Measurements from ENCODE around the gene SLC22A3. TPM values are rescaled to one million over a fixed set of nuclear protein-coding genes. Genes with fewer than 3 reads are reported as not detected.

SLC22A3 gene
- total and polyA plus RNA-seq, 2 experiments from 2014 or later, result 34.9 to 40.3 TPM

DNA sequence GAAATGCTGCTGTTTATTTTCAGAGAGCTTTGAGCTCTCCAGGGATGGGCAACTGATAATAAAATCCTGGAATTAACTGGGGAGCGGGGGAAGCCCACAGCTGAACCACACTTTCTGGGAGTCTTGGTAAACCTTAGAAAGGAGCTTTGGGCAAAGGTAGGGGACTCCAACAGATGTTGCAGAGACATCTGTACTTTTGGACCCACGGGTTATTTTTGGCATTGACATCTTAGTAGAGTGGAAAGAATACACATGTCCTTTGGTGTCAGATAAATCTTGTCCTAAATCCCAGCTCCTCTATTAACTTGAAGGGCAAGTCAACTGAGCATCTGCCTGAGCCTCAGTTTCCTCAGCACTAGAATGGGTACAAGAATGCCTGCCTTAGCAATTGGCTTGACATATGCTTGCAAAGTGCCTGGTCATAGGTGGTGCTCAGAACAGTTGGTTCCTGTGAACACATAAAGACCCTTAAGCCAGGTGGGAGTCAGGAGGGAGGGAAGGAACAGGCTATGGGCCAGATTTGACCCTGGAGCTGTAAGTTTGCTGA, 5.8 kb downstream of the SLC22A3 start:
- Histone ChIP-seq H3K36me3 (replicated peaks; ENCODE audit: insufficient read depth, low read depth) (no peaks in the 10 kb centered on the region), H3K9me2 (replicated peaks; ENCODE audit: insufficient read depth) (no peaks in the 10 kb centered on the region), H3K4me3 (no peak overlapping the region), H4K20me1 (ENCODE audit: insufficient read depth, poor library complexity, severe bottlenecking) (no peaks in the 10 kb centered on the region), H3K79me2 (peaks cover 64% of the 10 kb centered on the region), H3K4me1 (ENCODE audit: insufficient read depth) (peaks cover 5% of the 10 kb centered on the region), H2AFZ (no peak overlapping the region), H3K27ac (no peak overlapping the region), H3K27me3 (peaks cover 16% of the 10 kb centered on the region), H3K4me2 (no peak overlapping the region), H3K9me3 (ENCODE audit: low read depth) (no peaks in the 10 kb centered on the region)
- TF ChIP-seq EZH2phosphoT487 (IDR thresholded peaks at IDR 0.05; ENCODE audit: low read depth, severe bottlenecking, unreplicated experiment) (no peak), EZH2 (IDR thresholded peaks at IDR 0.05; ENCODE audit: borderline replicate concordance) (no peak)
- TF ChIP-seq, protein P1, sequence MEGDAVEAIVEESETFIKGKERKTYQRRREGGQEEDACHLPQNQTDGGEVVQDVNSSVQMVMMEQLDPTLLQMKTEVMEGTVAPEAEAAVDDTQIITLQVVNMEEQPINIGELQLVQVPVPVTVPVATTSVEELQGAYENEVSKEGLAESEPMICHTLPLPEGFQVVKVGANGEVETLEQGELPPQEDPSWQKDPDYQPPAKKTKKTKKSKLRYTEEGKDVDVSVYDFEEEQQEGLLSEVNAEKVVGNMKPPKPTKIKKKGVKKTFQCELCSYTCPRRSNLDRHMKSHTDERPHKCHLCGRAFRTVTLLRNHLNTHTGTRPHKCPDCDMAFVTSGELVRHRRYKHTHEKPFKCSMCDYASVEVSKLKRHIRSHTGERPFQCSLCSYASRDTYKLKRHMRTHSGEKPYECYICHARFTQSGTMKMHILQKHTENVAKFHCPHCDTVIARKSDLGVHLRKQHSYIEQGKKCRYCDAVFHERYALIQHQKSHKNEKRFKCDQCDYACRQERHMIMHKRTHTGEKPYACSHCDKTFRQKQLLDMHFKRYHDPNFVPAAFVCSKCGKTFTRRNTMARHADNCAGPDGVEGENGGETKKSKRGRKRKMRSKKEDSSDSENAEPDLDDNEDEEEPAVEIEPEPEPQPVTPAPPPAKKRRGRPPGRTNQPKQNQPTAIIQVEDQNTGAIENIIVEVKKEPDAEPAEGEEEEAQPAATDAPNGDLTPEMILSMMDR (IDR thresholded peaks at IDR 0.05; ENCODE audit: poor library complexity), result no peak
- 79% methylated on average over 2 of the region's 2 CpGs for WGBS (ENCODE audit: low lambda C conversion rate, missing lambda C conversion rate)
- DNase-seq (ENCODE audit: low spot score), result no peak

DNA sequence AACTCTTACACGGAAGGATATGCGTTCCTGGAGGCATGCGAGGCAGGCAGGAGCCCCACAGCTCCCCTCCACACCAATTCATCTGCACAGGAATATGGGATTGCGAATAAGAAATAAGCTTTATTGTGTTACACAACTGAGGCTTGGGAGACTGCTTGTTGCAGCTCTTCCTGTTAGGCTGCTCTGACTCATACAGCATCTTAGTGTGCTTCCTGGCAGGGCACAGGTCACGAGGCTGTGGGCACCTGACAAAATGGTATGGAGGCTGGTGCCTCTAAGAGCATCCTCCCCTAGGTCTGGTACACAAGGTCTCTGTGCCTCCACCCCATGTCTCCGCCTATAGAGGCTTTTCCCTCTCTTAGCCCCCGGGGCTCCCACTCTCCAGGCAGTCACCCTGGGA, 6.8 kb downstream of the SLC22A3 start:
- Histone ChIP-seq H3K9me3 (ENCODE audit: low read depth) (no peaks in the 10 kb centered on the region), H3K27ac (no peak overlapping the region), H3K9me2 (replicated peaks; ENCODE audit: insufficient read depth) (no peaks in the 10 kb centered on the region), H3K36me3 (replicated peaks; ENCODE audit: insufficient read depth, low read depth) (no peaks in the 10 kb centered on the region), H3K4me3 (no peak overlapping the region), H2AFZ (no peak overlapping the region), H3K4me2 (no peak overlapping the region), H3K27me3 (peaks cover 6% of the 10 kb centered on the region), H3K4me1 (ENCODE audit: insufficient read depth) (no peaks in the 10 kb centered on the region), H4K20me1 (ENCODE audit: insufficient read depth, poor library complexity, severe bottlenecking) (no peaks in the 10 kb centered on the region), H3K79me2 (peaks cover 65% of the 10 kb centered on the region)
- TF ChIP-seq EZH2 (IDR thresholded peaks at IDR 0.05; ENCODE audit: borderline replicate concordance) (no peak), EZH2phosphoT487 (IDR thresholded peaks at IDR 0.05; ENCODE audit: low read depth, severe bottlenecking, unreplicated experiment) (no peak)
- TF ChIP-seq, protein P1 (IDR thresholded peaks at IDR 0.05; ENCODE audit: poor library complexity), result no peak
- peak; percentile 20 for DNase-seq (ENCODE audit: low spot score)
- 85% methylated on average over 7 of the region's 7 CpGs for WGBS (ENCODE audit: low lambda C conversion rate, missing lambda C conversion rate)

DNA sequence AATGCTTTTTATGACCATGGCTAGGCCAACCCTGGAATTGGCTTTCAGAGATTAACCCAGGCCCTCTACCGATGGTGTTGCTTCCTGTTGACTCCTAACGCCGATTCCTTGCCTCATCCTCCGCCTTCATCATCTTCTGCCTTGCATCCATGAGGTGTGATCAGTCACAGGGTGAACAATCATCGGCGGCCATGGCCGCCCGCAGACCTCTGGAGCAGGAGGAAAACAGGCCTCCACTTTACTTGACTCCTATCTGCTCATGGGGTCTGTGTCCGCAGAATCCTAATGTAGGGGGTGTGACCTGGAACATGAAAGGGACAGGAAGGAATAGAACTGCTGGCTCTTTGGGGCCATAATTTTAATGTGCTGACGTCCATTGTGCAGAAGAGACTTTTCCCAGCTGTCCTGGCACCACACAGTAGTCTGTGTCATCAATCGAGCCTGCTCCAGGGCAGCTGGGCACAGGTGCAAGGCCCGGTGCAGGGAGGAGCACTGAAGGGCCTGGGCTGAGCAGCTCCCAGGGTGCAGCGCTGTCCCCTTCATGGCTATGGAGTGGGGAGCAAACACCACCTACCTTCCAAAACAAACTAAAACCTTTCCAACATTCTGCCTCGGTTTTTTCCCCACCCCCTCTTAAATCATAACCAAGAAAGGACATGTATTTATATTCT, 8.0 kb downstream of the SLC22A3 start:
- H4K20me1 ChIP-seq (ENCODE audit: insufficient read depth, poor library complexity, severe bottlenecking), result no peaks in the 10 kb centered on the region
- no peak for TF ChIP-seq EZH2phosphoT487 (IDR thresholded peaks at IDR 0.05; ENCODE audit: low read depth, severe bottlenecking, unreplicated experiment)
- TF ChIP-seq, protein P1 (IDR thresholded peaks at IDR 0.05; ENCODE audit: poor library complexity), result no peak
- TF ChIP-seq EZH2 (IDR thresholded peaks at IDR 0.05; ENCODE audit: borderline replicate concordance), result no peak
- H3K27me3 ChIP-seq, result no peaks in the 10 kb centered on the region
- no peaks in the 10 kb centered on the region for H3K4me1 ChIP-seq (ENCODE audit: insufficient read depth)
- H3K9me2 ChIP-seq (replicated peaks; ENCODE audit: insufficient read depth), result no peaks in the 10 kb centered on the region
- H3K36me3 ChIP-seq (replicated peaks; ENCODE audit: insufficient read depth, low read depth), result no peaks in the 10 kb centered on the region
- no peak overlapping the region for H3K4me3 ChIP-seq
- 93% methylated on average over 14 of the region's 14 CpGs for WGBS (ENCODE audit: low lambda C conversion rate, missing lambda C conversion rate)
- no peak for DNase-seq (ENCODE audit: low spot score)
- no peak overlapping the region for H3K27ac ChIP-seq
- H2AFZ ChIP-seq, result no peak overlapping the region
- H3K79me2 ChIP-seq, result peaks cover 61% of the 10 kb centered on the region
- no peaks in the 10 kb centered on the region for H3K9me3 ChIP-seq (ENCODE audit: low read depth)
- no peak overlapping the region for H3K4me2 ChIP-seq

Measured in hepatocyte (in vitro differentiated cells).